Non-pigmented ciliary epithelial cell (primary cell): ENCODE results near the gene ANKRD27.

Experiments
- DNase-seq: peaks from one replicate; pipeline ENCODE4 v3.0.0-alpha.2; 2010; ENCODE audit warnings: low read depth

The ANKRD27 gene

DNA sequence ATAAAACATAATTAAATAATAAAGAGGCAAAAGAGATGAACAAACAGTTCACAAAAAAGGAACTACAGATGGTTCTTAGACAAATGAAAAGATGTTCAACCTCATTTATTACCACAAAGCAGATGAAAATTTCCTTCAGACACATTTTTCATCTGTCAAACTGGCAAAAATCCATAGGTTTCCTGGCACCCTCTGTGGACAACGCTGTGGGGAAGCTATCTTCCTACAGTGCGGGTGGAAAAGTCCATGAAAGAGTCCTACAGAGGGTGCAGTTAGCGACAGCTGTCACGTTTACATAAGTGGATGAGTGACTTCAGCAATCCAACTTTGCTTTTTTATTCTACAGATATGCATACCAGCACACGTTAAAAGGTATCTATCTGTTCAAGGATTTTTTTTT, 124.3 kb downstream of the ANKRD27 start:
- DNase-seq = no peak
